HepG2 (cell line): ENCODE results near the gene EPHA2. TPM values are rescaled to one million over a fixed set of nuclear protein-coding genes. Genes with fewer than 3 reads are reported as not detected.

ENCODE experiments used
- ARID2 ChIP-seq: sonication (generic); formaldehyde crosslinking; IDR thresholded peaks from 2 replicates; pipeline ENCODE4 v1.8.1; 2022; ENCODE audit warnings: mild to moderate bottlenecking, missing genetic modification reagents, borderline replicate concordance
- ATF7 ChIP-seq, 2 experiments: fragments of 450-650 bp in 1 of 2; sonication (generic) in 1 of 2; formaldehyde crosslinking in 1 of 2; IDR thresholded peaks; 2 replicates each; pipeline versions ENCODE4 v1.4.0 to v1.6.1; 2016 to 2020; ENCODE audit warnings: antibody characterized with exemption in 1 of 2, mild to moderate bottlenecking in 1 of 2, missing genetic modification reagents in 1 of 2
- CENPX ChIP-seq: sonication (generic); formaldehyde crosslinking; IDR thresholded peaks from 2 replicates; pipeline ENCODE4 v1.9.0; 2021; ENCODE audit warnings: mild to moderate bottlenecking, missing genetic modification reagents, moderate library complexity
- DMAP1 ChIP-seq: IDR thresholded peaks from 2 replicates; pipeline ENCODE4 v1.6.1; 2016
- GFI1 ChIP-seq: sonication (generic); formaldehyde crosslinking; IDR thresholded peaks from 2 replicates; pipeline ENCODE4 v1.5.0; 2020; ENCODE audit warnings: missing genetic modification reagents, mild to moderate bottlenecking, borderline replicate concordance
- GRHL1 ChIP-seq: sonication (generic); formaldehyde crosslinking; conservative IDR thresholded peaks from 2 replicates; pipeline ENCODE4 v1.8.0; 2022; ENCODE audit warnings: missing genetic modification reagents
- HCFC1 ChIP-seq: fragments of 150-350 bp; IDR thresholded peaks from 2 replicates; pipeline ENCODE4 v1.6.1; 2014; ENCODE audit warnings: low read depth, low read length
- HDAC6 ChIP-seq: fragments of 200-600 bp; sonication (generic); IDR thresholded peaks from 2 replicates; pipeline ENCODE4 v1.7.0; 2017; ENCODE audit warnings: mild to moderate bottlenecking, antibody characterized with exemption, low read length, low read depth
- HINFP ChIP-seq: sonication (generic); formaldehyde crosslinking; IDR thresholded peaks from 2 replicates; pipeline ENCODE4 v1.4.0; 2020; ENCODE audit warnings: low read depth, mild to moderate bottlenecking, missing genetic modification reagents
- HIVEP1 ChIP-seq: sonication (generic); formaldehyde crosslinking; IDR thresholded peaks from 2 replicates; pipeline ENCODE4 v1.4.0; 2020; ENCODE audit warnings: mild to moderate bottlenecking, missing genetic modification reagents
- MEF2D ChIP-seq: sonication (generic); formaldehyde crosslinking; IDR thresholded peaks from 2 replicates; pipeline ENCODE4 v1.5.1; 2020; ENCODE audit warnings: mild to moderate bottlenecking, missing genetic modification reagents
- MLX ChIP-seq: IDR thresholded peaks from 2 replicates; pipeline ENCODE4 v1.6.1; 2016
- PCBP1 ChIP-seq: fragments of 200-400 bp; formaldehyde crosslinking; IDR thresholded peaks from 2 replicates; pipeline ENCODE4 v1.6.1; 2017; ENCODE audit warnings: mild to moderate bottlenecking, low read depth, low read length, borderline replicate concordance
- RAD21 ChIP-seq: fragments of 450-650 bp; formaldehyde crosslinking; IDR thresholded peaks from 2 replicates; pipeline ENCODE4 v1.5.0; 2020; ENCODE audit warnings: mild to moderate bottlenecking
- RFX3 ChIP-seq: IDR thresholded peaks from 2 replicates; pipeline ENCODE4 v1.6.1; 2016; ENCODE audit warnings: missing biosample characterization, missing genetic modification reagents
- SKI ChIP-seq: fragments of 450-650 bp; IDR thresholded peaks from one replicate; pipeline ENCODE4 v1.6.1; 2018; ENCODE audit warnings: mild to moderate bottlenecking; ENCODE audit not compliant: partially characterized antibody
- SRSF9 ChIP-seq: fragments of 200-400 bp; formaldehyde crosslinking; IDR thresholded peaks from 2 replicates; pipeline ENCODE4 v1.6.1; 2018; ENCODE audit warnings: borderline replicate concordance, mild to moderate bottlenecking, low read depth, low read length; ENCODE audit not compliant: insufficient read depth, poor library complexity, severe bottlenecking
- TIGD3 ChIP-seq: sonication (generic); formaldehyde crosslinking; IDR thresholded peaks from 2 replicates; pipeline ENCODE4 v1.5.1; 2020; ENCODE audit warnings: mild to moderate bottlenecking, missing genetic modification reagents, borderline replicate concordance
- ZBTB7A ChIP-seq: sonication (generic); formaldehyde crosslinking; IDR thresholded peaks from 2 replicates; pipeline ENCODE4 v1.8.0; 2022; ENCODE audit warnings: mild to moderate bottlenecking, missing genetic modification reagents
- ZFX ChIP-seq: sonication (generic); formaldehyde crosslinking; IDR thresholded peaks from 2 replicates; pipeline ENCODE4 v1.4.0; 2020; ENCODE audit warnings: mild to moderate bottlenecking, low read depth, missing genetic modification reagents, moderate library complexity
- ZNF225 ChIP-seq: sonication (generic); formaldehyde crosslinking; IDR thresholded peaks from 2 replicates; pipeline ENCODE4 v1.4.0; 2020; ENCODE audit warnings: mild to moderate bottlenecking, missing genetic modification reagents
- ZNF296 ChIP-seq: sonication (generic); formaldehyde crosslinking; conservative IDR thresholded peaks from 2 replicates; pipeline ENCODE4 v1.5.0; 2020; ENCODE audit warnings: mild to moderate bottlenecking, missing genetic modification reagents
- ZNF430 ChIP-seq: sonication (generic); formaldehyde crosslinking; IDR thresholded peaks from 2 replicates; pipeline ENCODE4 v1.9.0; 2021; ENCODE audit warnings: mild to moderate bottlenecking, missing genetic modification reagents
- ZNF644 ChIP-seq: IDR thresholded peaks from 2 replicates; pipeline ENCODE4 v1.6.1; 2016; ENCODE audit warnings: low read depth
- ZNF773 ChIP-seq: sonication (generic); formaldehyde crosslinking; IDR thresholded peaks from 2 replicates; pipeline ENCODE4 v1.4.0; 2020; ENCODE audit warnings: missing genetic modification reagents, borderline replicate concordance
- polyA plus RNA-seq, 8 experiments: library from polyadenylated mRNA; depleted of rRNA in 3 of 8; stranded (reverse) in 7 of 8; unstranded in 1 of 8; fragments of >200 nt; fragmentation: Illumina TruSeq in 4 of 8; extraction: Trizol in 4 of 8; gene quantifications; 2 replicates each; pipeline versions ENCODE4 v1.2.1 to v1.2.3, GENCODE V29; 2011 to 2016; ENCODE audit warnings: low read depth in 4 of 8, missing spikeins in 1 of 8, mixed read lengths in 1 of 8; ENCODE audit not compliant: insufficient read depth in 1 of 8
- total RNA-seq, 5 experiments: library from RNA; depleted of rRNA; stranded (reverse); fragments of >200 nt; fragmentation: Illumina TruSeq; extraction: Trizol; gene quantifications; 2 replicates each; pipeline ENCODE4 v1.2.3, GENCODE V29; 2016; ENCODE audit warnings: low read depth in 1 of 5

EPHA2 gene
- total and polyA plus RNA-seq, 2 of the 13 experiments (the other 11 are each of a cell fraction or from before 2014, with no cell fraction given), result 33.6 to 53.6 TPM

- TF ChIP-seq HINFP (no peak), SRSF9 (no peak), ATF7 (IDR thresholded peaks at IDR 0.05) (peak; percentile 57), ATF7 (CRISPR knock-in tag; IDR thresholded peaks at IDR 0.05) (no peak; the same call in 1 of the 2 replicates), GRHL1 (CRISPR knock-in tag) (no peak), ZNF296 (CRISPR knock-in tag) (no peak), ARID2 (CRISPR knock-in tag) (no peak), ZNF430 (CRISPR knock-in tag) (no peak), MLX (CRISPR knock-in tag) (no peak), TIGD3 (CRISPR knock-in tag) (no peak), RFX3 (CRISPR knock-in tag) (no peak), DMAP1 (CRISPR knock-in tag) (0 out of 2 replicates have a peak, but pooled peaks have one; percentile 13), ZNF773 (CRISPR knock-in tag) (no peak), CENPX (no peak), ZNF644 (CRISPR knock-in tag) (no peak), GFI1 (CRISPR knock-in tag) (no peak), ZBTB7A (no peak), MEF2D (no peak), HCFC1 (no peak), RAD21 (CRISPR knock-in tag) (no peak), PCBP1 (no peak), HDAC6 (no peak), HIVEP1 (CRISPR knock-in tag) (no peak), SKI (peak; percentile 6), ZNF225 (CRISPR knock-in tag) (no peak), ZFX (CRISPR knock-in tag) (no peak)
Observed at GRCh38 chr1:16111771-16112595, 43.9 kb downstream of the EPHA2 start (continued).
